Measurements from ENCODE around the gene KRTAP12-1.

KRTAP12-1 gene

DNA sequence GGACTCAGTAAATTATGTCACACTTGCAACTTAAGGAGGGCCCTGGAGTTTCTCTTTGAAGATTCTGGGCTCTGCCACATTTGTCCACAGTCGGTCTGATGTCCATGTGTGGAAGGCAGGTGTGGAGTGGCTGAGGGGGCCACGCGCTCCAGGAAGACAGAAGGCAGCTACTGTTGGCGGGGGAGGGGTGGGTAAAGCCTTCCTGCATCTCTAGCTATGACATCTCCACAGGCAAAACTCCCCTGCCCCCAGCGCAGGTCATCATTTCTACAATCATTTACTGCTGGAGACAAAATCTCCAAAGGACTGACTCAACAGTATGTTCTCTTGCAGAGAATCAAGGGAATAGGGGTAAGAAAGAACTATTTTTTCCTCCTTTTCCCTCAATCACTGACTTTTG, 40.8 kb upstream of the KRTAP12-1 start:
- TF ChIP-seq, protein P1, sequence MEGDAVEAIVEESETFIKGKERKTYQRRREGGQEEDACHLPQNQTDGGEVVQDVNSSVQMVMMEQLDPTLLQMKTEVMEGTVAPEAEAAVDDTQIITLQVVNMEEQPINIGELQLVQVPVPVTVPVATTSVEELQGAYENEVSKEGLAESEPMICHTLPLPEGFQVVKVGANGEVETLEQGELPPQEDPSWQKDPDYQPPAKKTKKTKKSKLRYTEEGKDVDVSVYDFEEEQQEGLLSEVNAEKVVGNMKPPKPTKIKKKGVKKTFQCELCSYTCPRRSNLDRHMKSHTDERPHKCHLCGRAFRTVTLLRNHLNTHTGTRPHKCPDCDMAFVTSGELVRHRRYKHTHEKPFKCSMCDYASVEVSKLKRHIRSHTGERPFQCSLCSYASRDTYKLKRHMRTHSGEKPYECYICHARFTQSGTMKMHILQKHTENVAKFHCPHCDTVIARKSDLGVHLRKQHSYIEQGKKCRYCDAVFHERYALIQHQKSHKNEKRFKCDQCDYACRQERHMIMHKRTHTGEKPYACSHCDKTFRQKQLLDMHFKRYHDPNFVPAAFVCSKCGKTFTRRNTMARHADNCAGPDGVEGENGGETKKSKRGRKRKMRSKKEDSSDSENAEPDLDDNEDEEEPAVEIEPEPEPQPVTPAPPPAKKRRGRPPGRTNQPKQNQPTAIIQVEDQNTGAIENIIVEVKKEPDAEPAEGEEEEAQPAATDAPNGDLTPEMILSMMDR (IDR thresholded peaks at IDR 0.05; ENCODE audit: borderline replicate concordance, control extremely low read depth, extremely low read depth, insufficient read depth, missing control alignments), result no peak
- in situ Hi-C loops (cut with MboI; ENCODE audit: low sequenced_read_pairs, unreplicated experiment), result no loop called here
- no peak for DNase-seq (ENCODE audit: low spot score)

DNA sequence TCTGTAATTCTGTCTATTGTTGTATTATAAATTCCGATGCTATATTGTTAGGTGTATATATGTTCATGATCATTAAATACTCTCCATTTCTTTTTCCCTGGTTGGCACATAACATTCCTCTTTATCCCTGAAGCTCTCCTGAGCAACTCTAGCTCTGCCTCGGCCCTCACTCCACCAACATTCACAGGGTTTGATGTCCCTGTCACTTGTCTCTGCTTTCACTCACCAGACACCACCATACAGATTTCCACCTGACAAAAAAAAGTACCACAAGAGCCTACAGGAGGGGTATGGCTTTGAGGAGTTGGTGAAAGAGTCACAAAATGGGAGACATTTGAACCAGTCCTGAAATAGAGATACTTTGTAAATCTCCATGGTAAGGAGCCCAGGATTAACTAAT, 38.2 kb upstream of the KRTAP12-1 start:
- TF ChIP-seq, protein P1 (IDR thresholded peaks at IDR 0.05; ENCODE audit: borderline replicate concordance, control extremely low read depth, extremely low read depth, insufficient read depth, missing control alignments), result no peak
- in situ Hi-C loops (cut with MboI; ENCODE audit: low sequenced_read_pairs, unreplicated experiment), result no loop called here
- DNase-seq (ENCODE audit: low spot score), result no peak

DNA sequence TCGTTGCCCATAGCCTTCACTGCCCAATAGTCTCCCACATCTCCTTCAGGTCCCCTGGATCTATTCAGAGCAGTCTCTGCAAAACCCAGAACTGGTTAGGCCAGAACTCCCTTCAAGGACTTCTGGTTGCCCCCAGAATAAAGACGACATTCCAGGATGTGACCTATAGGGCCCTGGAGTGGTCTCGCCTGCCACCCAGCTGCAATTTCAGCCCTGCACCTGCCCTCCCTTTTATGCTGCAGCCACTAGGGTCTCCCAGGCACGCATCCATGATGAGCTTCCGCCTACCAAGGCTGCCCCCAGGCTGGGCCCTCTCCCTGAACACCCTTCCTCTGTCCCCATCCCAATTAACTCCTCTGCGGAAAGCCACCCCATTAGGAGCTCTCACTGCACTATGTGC, 36.6 kb upstream of the KRTAP12-1 start:
- TF ChIP-seq, protein P1 (IDR thresholded peaks at IDR 0.05; ENCODE audit: borderline replicate concordance, control extremely low read depth, extremely low read depth, insufficient read depth, missing control alignments), result no peak
- in situ Hi-C loops (cut with MboI; ENCODE audit: low sequenced_read_pairs, unreplicated experiment), result no loop called here

DNA sequence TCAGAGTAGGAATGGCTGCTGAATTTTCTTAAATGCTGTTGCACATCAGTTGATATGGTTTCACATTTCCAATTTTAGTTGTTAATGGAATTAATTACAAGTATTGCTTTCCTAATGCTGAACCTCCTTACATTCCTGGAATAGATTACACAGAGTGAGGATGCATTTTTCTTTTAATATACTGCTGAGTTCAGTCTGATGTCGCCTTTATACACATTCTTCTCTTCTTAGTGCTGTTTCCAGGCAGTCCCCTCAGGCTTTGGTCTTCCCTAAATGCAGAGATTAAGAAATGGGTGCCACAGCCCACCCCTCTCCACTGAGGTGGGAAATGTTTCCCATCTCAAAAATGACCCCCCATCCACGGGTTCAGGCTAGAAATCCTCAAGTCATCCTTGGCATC, 36.1 kb upstream of the KRTAP12-1 start:
- DNase-seq (ENCODE audit: low spot score), result no peak
- TF ChIP-seq, protein P1 (IDR thresholded peaks at IDR 0.05; ENCODE audit: borderline replicate concordance, control extremely low read depth, extremely low read depth, insufficient read depth, missing control alignments), result no peak
- in situ Hi-C loops (cut with MboI; ENCODE audit: low sequenced_read_pairs, unreplicated experiment), result no loop called here

More for the DNA sequence above, 36.6 kb upstream of the KRTAP12-1 start:
- no peak for DNase-seq (ENCODE audit: low spot score)

DNA sequence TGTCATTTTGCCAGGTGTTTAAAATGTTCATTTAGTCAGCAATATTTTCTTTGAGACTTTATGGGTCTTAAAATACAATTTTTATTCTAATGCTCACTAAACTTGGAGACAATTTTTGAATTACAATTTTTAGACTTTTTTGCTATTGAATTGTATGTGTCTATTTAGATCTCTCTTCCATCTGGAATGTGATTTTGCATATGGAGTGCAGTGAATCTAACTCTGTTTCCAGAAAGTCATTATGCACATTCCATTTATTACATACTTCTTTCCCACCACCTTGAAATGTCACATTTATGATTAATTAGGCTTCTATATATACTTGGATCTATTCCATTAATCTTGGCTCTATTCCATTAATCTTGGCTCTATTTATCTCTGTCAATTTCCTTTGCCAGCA, 35.0 kb upstream of the KRTAP12-1 start:
- in situ Hi-C loops (cut with MboI; ENCODE audit: low sequenced_read_pairs, unreplicated experiment), result no loop called here
- DNase-seq (ENCODE audit: low spot score), result no peak
- TF ChIP-seq, protein P1 (IDR thresholded peaks at IDR 0.05; ENCODE audit: borderline replicate concordance, control extremely low read depth, extremely low read depth, insufficient read depth, missing control alignments), result no peak

DNA sequence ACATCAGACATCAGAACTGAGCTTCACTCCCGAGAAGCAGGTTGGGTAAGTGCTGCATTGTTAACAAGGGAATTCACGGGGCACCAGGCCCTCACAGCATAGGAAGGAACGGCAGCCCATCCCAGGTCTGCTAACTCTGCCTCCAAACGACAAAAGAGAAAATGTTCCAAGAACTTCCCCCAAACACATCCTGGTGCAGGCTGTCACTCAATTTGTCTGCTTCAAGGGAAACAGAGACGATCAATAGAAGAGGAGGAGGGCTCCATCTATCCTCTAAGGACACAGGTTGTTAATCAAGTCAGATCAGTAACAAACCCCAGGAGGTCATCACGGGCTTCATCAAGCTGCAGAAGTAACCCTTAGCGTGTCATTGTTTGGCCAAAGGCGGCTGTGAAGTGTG, 32.9 kb upstream of the KRTAP12-1 start:
- no peak for DNase-seq (ENCODE audit: low spot score)
- TF ChIP-seq, protein P1 (IDR thresholded peaks at IDR 0.05; ENCODE audit: borderline replicate concordance, control extremely low read depth, extremely low read depth, insufficient read depth, missing control alignments), result no peak
- in situ Hi-C loops (cut with MboI; ENCODE audit: low sequenced_read_pairs, unreplicated experiment), result no loop called here

DNA sequence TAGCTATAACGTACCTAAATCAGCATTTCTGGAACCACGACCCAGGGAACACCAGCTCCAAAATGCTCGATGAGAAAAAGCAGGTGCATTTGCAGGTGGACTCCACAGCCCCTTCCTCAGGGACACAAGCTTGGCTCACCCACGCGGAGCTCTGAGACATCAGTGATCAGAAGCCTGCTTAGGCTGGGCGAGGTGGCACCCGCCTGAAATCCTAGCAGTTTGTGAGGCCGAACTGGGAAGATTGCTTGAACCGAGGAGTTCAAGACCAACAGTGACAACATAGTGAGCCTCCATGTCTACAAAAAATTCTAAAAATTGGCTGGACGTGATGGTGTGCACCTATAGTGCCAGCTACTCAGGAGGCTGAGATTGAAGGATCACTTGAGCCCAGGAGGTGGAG, 31.9 kb upstream of the KRTAP12-1 start:
- DNase-seq (ENCODE audit: low spot score), result no peak
- in situ Hi-C loops (cut with MboI; ENCODE audit: low sequenced_read_pairs, unreplicated experiment), result no loop called here
- TF ChIP-seq, protein P1 (IDR thresholded peaks at IDR 0.05; ENCODE audit: borderline replicate concordance, control extremely low read depth, extremely low read depth, insufficient read depth, missing control alignments), result no peak

All from GM13976 (cell line).